Fibroblast of skin of scalp (primary cell): ENCODE results near the gene USP6NL.

Source experiments
- DNase-seq: peaks from one replicate; pipeline ENCODE4 v3.0.0-alpha.2; 2013

Gene USP6NL

DNA sequence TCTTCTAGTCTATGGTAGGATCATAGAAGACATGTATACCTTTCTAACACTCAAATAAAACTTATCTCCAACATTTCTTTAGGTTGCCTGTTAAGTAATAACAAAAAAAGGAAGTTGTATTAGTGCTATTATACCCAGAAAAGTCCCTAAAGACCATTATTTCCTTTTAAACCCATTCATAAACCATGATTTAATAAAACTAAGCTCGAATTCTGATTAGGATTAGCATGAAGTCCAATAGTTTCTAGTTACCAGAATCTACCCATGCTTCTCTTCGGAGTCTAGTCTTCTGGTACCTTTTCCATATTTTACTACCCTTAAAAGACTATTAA is 62.7 kb downstream of the USP6NL start:
- DNase-seq: no peak

DNA sequence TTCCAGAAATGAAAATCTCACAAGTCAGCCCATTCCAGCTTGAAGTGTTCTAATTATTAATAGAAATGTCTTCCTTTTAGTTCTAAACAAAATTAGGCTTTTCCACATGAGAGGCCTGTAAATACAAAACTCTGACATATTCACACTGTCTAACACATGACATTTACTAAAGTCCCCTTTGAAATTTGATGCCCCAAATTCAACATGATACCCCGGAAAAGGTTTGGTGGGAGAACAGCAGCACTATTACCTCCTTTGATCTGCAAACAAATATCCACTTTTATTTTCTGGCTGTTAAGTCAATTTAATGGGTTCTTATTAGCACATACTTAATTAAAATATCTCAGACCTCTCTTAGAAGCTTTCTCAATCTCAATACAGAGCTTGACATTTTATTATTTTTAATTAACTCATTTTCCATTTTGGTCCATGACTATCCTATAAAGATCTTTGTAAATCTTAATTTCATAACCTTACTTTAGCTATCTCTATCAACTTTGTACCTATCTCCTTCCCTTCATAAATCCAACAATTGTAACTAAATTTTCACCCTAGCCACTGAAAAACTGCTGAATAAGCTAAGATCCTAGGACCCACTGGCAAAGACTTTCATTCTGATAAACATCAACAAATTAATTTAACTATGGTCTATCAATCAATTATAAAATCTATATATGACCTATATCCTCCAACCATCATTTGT is 63.2 kb downstream of the USP6NL start:
- DNase-seq: no peak

GRCh38 chr10:11546581-11546980 is 64.9 kb downstream of the USP6NL start:
- peak; percentile 40 for DNase-seq

DNA sequence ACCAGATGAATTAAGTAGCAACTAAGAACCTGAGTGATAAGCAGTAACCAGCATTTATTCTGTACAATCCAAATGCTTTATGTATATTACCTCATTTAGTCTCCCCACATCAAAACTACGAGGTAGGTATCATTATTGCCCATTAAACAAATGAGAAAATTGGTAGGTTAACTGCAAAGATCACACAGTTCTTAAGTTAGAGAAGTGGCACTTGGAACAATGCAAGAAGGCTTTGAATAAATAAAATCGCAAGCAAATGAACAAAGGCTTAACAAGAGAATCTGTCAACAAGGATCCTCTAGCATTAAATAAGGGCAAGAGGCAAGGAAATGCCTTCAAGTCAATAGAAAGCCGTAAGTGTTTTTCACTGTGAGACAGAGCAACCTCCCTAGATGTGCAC is 70.2 kb downstream of the USP6NL start:
- DNase-seq: no peak

- DNase-seq: peak; percentile 72
These were observed 72.1 kb downstream of the USP6NL start for GRCh38 chr10:11539191-11539868.

DNA sequence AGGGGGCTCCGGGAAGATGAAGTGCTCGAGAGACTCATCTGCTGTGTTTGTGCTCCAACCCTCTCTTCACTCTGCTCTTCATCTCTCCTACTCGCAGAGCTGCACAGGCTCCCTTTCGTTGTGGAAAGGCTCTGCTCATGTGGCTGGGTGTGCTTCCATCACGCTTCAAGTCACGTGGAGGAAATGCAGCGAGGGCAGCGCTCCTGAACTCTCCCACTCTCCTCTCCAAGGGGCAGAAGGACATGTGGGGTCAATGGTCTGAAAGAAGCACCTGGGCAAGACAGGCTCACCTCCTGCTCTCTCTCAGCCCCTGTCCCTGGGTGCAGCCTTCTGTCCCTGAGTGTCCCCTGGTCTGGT is 72.6 kb downstream of the USP6NL start:
- DNase-seq: no peak

GRCh38 chr10:11536228-11536627 is 75.2 kb downstream of the USP6NL start:
- no peak for DNase-seq

- DNase-seq: no peak
These were observed 76.0 kb downstream of the USP6NL start for GRCh38 chr10:11535346-11535959.

DNA sequence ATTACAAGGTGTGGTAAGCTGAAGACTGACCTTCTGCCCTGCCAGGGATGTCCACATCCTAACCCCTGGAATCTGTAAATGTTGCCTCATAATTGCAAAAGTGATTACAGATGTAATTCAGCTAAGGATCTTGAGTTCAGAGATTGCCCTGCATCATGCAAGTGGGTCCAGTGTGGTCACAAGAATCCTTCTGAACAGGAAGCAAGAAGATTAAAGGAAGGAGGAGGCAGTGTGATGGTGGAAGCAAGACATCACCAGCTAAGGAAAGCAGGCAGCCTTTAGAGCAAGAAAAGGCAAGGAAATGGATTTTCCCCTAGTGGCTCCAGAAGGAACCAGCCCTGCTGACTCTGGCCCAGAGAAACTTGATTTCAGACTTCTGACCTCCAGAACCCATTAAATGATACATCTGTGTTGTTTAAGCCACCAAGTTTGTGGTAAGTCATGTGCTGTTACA is 78.1 kb downstream of the USP6NL start:
- DNase-seq: peak; percentile 14

GRCh38 chr10:11532306-11532705 is 79.1 kb downstream of the USP6NL start:
- DNase-seq: no peak

- DNase-seq: no peak
These were observed 80.6 kb downstream of the USP6NL start for GRCh38 chr10:11530806-11531205.

- no peak for DNase-seq
These were observed 82.1 kb downstream of the USP6NL start for GRCh38 chr10:11529276-11529903.

DNA sequence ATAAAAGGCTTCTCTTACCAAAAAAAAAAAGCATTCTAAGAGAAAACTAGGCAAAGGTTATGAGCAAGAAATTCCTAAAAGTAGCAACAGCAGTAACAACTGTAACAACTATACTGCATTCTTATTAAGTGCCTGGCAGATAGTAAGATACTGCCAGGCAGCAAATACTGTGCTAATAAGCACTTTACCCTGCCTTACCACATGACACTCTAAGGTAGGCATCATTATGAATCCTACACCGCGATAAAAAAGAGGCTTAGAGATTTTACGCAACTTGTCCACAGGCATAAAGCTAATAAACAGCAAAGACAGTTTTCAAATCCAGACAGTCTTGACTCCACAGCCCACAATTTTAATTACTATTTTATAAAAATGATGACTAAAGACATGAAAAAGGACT is 83.2 kb downstream of the USP6NL start:
- DNase-seq: no peak

DNA sequence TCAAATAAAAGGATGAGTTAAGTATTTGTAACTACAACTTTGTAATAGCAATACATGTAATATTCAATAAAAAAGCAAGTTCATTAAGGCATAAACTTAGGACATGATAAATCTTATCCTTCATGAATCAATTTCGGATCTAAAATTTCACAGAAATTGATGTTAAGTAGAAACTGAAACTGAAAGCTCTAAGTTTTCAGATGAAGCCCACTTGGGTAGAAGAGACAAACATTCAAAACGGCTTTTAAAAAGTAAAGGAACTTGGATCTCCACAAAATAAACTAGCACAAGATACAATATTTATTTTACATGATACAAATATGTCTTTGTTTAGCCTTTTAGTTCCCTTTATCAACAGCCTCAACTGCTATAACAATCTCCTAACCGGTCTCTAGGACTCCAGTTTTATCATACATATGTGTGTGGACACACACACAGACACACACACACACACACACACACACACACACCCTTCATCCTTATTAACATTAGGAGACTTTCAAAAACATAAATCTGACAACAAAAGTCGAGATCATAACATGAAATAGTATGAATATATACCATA is 83.7 kb downstream of the USP6NL start:
- DNase-seq: no peak

- DNase-seq: no peak
These were observed 84.4 kb downstream of the USP6NL start for GRCh38 chr10:11527068-11527467.

DNA sequence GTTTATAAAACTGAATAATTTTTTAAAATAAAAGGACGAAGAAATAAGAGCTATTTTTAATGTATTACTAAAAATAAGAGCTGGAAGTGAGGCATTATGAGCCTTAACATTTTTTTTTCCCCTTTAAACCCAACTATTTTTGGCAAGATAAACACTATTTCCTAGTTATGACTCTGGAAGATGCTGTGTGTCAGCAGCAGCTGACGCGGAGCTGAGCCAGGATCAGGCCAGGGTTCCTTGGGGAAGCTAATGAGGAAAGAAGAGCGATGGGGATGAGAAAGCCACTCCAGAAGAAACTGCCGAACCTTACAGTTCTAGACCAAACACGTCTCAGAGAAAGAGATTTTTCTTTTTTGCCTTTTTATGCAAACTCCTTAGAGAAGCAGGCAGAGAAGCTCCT is 85.9 kb downstream of the USP6NL start:
- DNase-seq: no peak

- DNase-seq: no peak
These were observed 88.6 kb downstream of the USP6NL start for GRCh38 chr10:11522821-11523245.

DNA sequence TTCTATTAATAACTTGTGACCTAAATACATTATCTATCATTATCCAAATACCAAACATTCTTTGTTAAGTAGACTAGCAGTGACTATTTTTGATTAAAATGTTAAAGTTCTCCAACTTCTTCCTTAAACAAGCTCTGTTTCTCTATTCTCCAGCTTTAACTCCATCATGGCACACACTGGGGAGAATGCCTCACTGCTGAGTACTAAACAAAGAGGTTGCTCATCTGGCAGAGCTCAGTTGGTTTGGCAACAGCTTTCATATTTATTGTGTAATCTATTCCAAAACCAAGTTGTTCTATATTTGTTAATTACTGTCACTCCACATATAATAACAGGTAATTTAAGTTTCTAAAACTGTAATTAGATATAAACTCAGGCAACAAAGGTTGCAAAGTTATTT is 89.6 kb downstream of the USP6NL start:
- DNase-seq: no peak

GRCh38 chr10:11520892-11521291 is 90.6 kb downstream of the USP6NL start:
- no peak for DNase-seq

GRCh38 chr10:11517150-11517549 is 94.3 kb downstream of the USP6NL start:
- no peak for DNase-seq

DNA sequence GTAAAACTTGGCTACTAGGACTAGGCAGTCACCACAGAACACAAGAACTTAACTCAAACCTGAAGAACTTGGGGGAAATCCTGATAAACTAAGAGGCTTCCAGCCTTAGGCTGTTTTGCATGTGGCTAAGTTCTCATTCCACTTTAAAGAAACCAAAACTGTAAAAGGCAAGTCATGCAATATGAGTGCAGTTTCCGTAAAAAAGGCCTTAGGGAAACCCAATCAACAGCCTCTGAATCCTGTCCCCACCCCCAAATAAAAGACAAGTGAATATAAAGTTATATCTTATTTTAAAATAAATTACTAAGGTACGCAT is 95.1 kb downstream of the USP6NL start:
- no peak for DNase-seq

DNA sequence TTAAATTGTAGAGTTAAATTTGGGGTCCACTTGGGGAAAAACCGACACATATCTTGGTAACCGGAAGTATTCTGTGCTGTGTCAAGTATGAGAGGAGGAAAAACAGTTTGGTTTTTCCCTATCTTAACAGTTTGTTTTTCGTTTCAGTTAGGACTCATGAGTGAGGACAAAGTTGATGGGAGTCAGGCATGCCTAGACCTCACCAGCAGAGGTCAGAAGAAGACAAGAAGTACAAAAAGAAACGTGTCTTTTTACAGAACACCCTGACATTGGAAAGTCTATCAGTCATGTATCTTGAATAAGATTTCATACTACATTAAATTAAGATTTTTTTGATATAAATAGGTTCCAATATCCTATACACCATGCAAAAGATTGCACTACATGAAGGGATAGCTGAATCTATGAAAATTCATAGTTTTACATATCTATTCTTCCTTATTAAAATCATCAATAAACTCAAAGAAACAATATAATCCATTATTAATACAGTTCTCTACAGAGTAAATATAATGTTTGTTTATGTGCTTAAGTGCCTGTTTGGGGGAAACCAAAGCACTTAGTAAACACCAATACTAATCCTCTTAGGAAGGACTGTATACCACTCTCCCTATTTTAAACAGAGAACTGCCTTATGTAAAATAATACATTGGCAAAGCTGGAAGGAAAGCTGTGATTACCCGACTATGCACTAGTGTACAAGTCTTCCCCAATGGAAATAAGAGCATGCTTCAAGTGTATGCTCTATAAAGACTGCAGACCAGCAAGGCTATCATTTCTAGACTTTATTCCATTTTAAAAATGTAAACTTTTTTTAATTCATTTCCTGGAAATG is 95.6 kb downstream of the USP6NL start:
- DNase-seq: peak; percentile 67

GRCh38 chr10:11513727-11514126 is 97.7 kb downstream of the USP6NL start:
- no peak for DNase-seq
